Adrenal gland (tissue), 12 donors: ENCODE results near the gene INTS1. TPM values are rescaled to one million over a fixed set of nuclear protein-coding genes. Genes with fewer than 3 reads are reported as not detected.
"Not testable (repeated sequence)": the region's sequence is repeated elsewhere in the genome, so short reads cannot be mapped to it uniquely, and the experiment has no call there.

ENCODE experiments used
- DNase-seq, 7 donors: peaks; one replicate each; pipeline ENCODE4 v3.0.0-alpha.2; 2019 to 2020
- H3K27ac ChIP-seq, 5 donors: fragments of 200-600 bp; sonication (generic) in 4 of 5; 1 replicate in 3 of 5; 2 replicates in 2 of 5; pipeline versions ENCODE4 v1.5.1 to v1.8.0; 2016 to 2020; ENCODE audit warnings: mild to moderate bottlenecking in 1 of 5
- H3K27me3 ChIP-seq: fragments of 200-600 bp; 2 replicates; pipeline ENCODE4 v1.8.0; 2021
- H3K36me3 ChIP-seq, 2 donors: fragments of 200-600 bp; replicated peaks in 1 of 2; 1 replicate in 1 of 2; 2 replicates in 1 of 2; pipeline versions ENCODE4 v1.5.1 to v1.8.0; 2018 to 2022
- H3K4me1 ChIP-seq, 2 donors: fragments of 200-600 bp; replicated peaks in 1 of 2; 1 replicate in 1 of 2; 2 replicates in 1 of 2; pipeline versions ENCODE4 v1.5.1 to v1.8.0; 2018 to 2021
- H3K4me3 ChIP-seq, 4 donors: fragments of 200-600 bp; sonication (generic) in 3 of 4; one replicate each; pipeline ENCODE4 v1.5.1; 2016 to 2018
- H3K9me3 ChIP-seq, 3 donors: fragments of 200-600 bp; sonication (generic) in 1 of 3; replicated peaks in 1 of 3; 1 replicate in 2 of 3; 2 replicates in 1 of 3; pipeline versions ENCODE4 v1.5.1 to v1.8.0; 2016 to 2021
- POLR2A ChIP-seq, 2 donors: fragments of 450-650 bp; IDR thresholded peaks; one replicate each; pipeline ENCODE4 v1.6.1; 2017; ENCODE audit warnings: antibody characterized with exemption in 2 of 2, mild to moderate bottlenecking in 2 of 2, moderate library complexity in 1 of 2
- WGBS, 4 donors: extraction: QIAGEN DNeasy Blood & Tissue Kit in 2 of 4; methylation state at CpG; one replicate each; pipeline versions ENCODE4 v1.1.5 to v1.1.7; 2013 to 2017; 5-methylcytosine and 5-hydroxymethylcytosine counted together
- intact Hi-C, 2 donors: fragments of 100-400 bp; cut with DNase I; formaldehyde crosslinking; loops; one replicate each; pipeline versions ENCODE4 v1.14.1 to v1.15.0; 2022 to 2023
- polyA plus RNA-seq, 3 donors: library from polyadenylated mRNA; stranded (reverse); fragments of 200-250 nt in 2 of 3; fragments of 350-450 nt in 1 of 3; fragmentation: Illumina TruSeq in 1 of 3; extraction: RNeasy Lipid Tissue Mini Kit (QIAGEN cat#74804) in 1 of 3; gene quantifications; one replicate each; pipeline ENCODE4 v1.2.3, GENCODE V29; 2013 to 2014
- total RNA-seq, 9 donors: library from RNA; depleted of rRNA in 4 of 9; stranded (reverse); fragments of >200 nt in 4 of 9; fragments of 120-200 nt in 1 of 9; fragmentation: NEBNext Ultra II Directional in 1 of 9; extraction: Animal tissue kit (Norgen Biotek cat#: 25700) in 1 of 9; gene quantifications; one replicate each; pipeline versions ENCODE4 v1.1.0 to v1.2.4, GENCODE V29; 2013 to 2023
- TF ChIP-seq, protein P1 (sequence below), 6 experiments: fragments of 450-650 bp in 4 of 6; fragments of 200-600 bp in 2 of 6; sonication (generic) in 1 of 6; IDR thresholded peaks; 1 replicate in 5 of 6; 2 replicates in 1 of 6; pipeline versions ENCODE4 v1.5.1 to v1.8.0; 2016 to 2021; ENCODE audit warnings: antibody characterized with exemption in 6 of 6, mild to moderate bottlenecking in 2 of 6, moderate library complexity in 1 of 6
- donor health status: healthy with polysubstance abuse.
- donor health status: Bipolar disorder and iron deficiency.
- donor health status: DM: yes; HTN: yes; CAD: no.
- donor health status: DM: no; HTN: no; CAD: no.
- donor health status: DM: no; HTN: no; CAD: no.
- donor health status: DM: yes; HTN: yes; CAD: no.

INTS1 gene
- total and polyA plus RNA-seq, 12 donors = 4.7 to 152 (median 72.8) TPM

DNA sequence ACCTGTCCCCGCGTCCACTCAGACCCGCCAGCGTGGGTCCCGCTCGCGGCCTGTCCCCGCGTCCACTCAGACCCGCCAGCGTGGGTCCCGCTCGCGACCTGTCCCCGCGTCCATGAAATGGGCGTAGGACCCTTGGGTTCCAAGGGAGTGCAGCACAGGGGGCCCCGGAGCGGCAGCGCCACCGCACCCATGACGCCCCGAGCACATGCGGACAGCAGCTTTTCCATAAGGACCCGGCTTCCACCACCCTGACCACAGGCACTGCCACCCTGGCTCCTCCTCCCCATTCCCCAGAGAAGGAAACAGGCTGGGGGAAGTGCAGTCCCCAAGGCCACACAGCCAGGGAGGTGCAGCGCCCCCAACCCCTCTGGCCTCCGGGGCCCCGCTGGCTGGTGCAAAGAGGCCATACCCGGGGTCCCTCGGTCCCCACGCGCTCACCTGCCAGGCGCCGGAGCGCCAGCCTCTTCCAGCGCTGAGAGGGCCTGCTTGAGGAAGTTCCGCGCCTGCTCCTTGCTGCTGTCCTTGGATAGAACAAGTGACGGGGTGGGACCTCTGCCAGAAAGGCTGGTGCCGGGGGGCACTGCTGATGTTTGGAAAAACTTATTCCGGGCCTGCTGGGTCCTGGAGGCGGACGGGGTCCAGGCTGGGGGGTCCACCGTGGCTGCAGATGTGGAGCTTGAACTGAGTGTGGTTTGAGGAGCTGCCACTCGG is 59.8 kb downstream of the INTS1 start:
- intact Hi-C loops = no loop called here
- Histone ChIP-seq H3K36me3 (peaks cover 0 to 31% of the 10 kb centered on the region in 2 donors), H3K27ac (peak overlapping the region; percentile 67 to 93 (median 89)), H3K4me1 (peaks cover 9 to 34% of the 10 kb centered on the region in 2 donors), H3K27me3 (no peaks in the 10 kb centered on the region), H3K9me3 (no peaks in the 10 kb centered on the region), H3K4me3 (peak overlapping the region in 1 of 4 donors; percentile 13)
- peak; percentile 80 to 90 (median 86) for DNase-seq
- 55 to 90% (median 64%) methylated on average over 7 to 45 of the region's 45 CpGs for WGBS, 4 donors
- no peak for TF ChIP-seq POLR2A (IDR thresholded peaks at IDR 0.05)
- TF ChIP-seq, protein P1, sequence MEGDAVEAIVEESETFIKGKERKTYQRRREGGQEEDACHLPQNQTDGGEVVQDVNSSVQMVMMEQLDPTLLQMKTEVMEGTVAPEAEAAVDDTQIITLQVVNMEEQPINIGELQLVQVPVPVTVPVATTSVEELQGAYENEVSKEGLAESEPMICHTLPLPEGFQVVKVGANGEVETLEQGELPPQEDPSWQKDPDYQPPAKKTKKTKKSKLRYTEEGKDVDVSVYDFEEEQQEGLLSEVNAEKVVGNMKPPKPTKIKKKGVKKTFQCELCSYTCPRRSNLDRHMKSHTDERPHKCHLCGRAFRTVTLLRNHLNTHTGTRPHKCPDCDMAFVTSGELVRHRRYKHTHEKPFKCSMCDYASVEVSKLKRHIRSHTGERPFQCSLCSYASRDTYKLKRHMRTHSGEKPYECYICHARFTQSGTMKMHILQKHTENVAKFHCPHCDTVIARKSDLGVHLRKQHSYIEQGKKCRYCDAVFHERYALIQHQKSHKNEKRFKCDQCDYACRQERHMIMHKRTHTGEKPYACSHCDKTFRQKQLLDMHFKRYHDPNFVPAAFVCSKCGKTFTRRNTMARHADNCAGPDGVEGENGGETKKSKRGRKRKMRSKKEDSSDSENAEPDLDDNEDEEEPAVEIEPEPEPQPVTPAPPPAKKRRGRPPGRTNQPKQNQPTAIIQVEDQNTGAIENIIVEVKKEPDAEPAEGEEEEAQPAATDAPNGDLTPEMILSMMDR (IDR thresholded peaks at IDR 0.05) = no peak

DNA sequence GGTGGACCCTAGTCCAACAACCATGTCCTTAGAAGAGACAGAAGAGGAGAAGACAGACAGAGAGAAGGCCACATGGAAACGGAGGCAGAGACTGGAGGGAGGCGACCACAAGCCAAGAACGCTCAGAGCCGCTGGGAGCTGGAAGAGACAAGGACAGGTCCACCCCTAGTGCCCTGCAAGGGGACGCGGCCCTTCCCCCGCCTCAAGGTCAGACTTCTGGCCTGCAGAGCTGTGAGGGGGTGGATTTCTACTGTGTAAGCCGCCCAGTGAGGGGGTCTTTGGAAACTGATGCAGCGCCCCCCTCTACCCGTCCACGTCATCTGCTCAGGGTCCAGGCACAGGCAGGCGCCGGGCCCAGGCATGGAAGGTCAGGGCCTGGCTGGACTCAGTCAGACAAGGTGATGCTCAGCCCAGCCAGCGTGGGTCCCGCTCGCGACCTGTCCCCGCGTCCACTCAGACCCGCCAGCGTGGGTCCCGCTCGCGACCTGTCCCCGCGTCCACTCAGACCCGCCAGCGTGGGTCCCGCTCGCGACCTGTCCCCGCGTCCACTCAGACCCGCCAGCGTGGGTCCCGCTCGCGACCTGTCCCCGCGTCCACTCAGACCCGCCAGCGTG is 60.5 kb downstream of the INTS1 start:
- H3K4me3 ChIP-seq = peak overlapping the region in 1 of 4 donors; percentile 13
- peak overlapping the region in 1 of 5 donors; percentile 93 for H3K27ac ChIP-seq
- intact Hi-C loops, H3K9me3 ChIP-seq, H3K27me3 ChIP-seq: not testable (repeated sequence)
- peak in 2 of 7 donors; percentile 39 to 62 for DNase-seq
- peaks cover 9 to 34% of the 10 kb centered on the region in 2 donors for H3K4me1 ChIP-seq
- WGBS, 4 donors = 67 to 78% (median 75%) methylated on average over 10 to 25 of the region's 42 CpGs
- H3K36me3 ChIP-seq = peaks cover 0 to 34% of the 10 kb centered on the region in 2 donors

DNA sequence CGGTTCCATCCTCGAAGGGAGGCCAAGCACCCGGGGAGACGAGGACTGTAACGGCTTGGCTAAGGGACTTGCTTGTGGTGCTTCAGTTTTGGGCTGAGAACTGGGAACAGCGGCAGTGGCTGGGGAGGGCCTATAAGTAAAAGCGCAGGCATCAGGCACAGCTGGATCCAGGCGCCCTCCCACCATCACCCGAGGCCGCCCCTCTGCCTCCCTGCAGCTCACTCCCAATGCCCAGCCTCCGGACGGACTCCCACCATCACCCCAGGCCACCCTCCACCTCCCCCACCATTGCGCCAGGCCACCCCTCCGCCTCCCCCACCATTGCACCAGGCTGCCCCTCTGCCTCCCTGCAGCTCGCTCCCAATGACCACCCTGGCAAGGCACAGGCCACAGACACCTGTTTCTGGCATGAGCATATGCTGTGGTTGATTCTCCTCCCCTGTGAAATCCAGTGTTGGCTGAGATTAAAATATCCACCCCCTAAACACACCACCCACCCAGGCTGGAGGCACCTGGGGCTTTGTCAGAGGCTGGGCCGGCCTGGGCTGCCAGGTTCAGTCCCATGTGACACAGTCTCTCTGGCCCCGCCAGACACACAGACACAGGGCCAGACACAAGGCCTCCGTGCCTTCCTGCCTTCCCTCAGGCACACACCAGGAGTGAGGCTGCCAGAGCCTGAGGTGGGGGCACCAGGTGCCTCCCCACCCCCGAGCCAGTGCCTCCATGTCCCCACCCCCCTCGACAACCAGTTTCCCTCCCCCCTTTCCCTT is 61.6 kb downstream of the INTS1 start:
- H3K9me3 ChIP-seq = no peaks in the 10 kb centered on the region
- H3K4me1 ChIP-seq = peaks cover 9 to 26% of the 10 kb centered on the region in 2 donors
- TF ChIP-seq, protein P1 (IDR thresholded peaks at IDR 0.05) = no peak
- no peak for TF ChIP-seq POLR2A (IDR thresholded peaks at IDR 0.05)
- intact Hi-C loops = no loop called here
- H3K4me3 ChIP-seq = no peak overlapping the region
- peak overlapping the region in 1 of 5 donors; percentile 61 for H3K27ac ChIP-seq
- H3K27me3 ChIP-seq = no peaks in the 10 kb centered on the region
- DNase-seq = peak in 2 of 7 donors; percentile 58 to 61
- 71 to 94% (median 85%) methylated on average over 11 to 20 of the region's 20 CpGs for WGBS, 4 donors
- H3K36me3 ChIP-seq = peaks cover 0 to 42% of the 10 kb centered on the region in 2 donors

DNA sequence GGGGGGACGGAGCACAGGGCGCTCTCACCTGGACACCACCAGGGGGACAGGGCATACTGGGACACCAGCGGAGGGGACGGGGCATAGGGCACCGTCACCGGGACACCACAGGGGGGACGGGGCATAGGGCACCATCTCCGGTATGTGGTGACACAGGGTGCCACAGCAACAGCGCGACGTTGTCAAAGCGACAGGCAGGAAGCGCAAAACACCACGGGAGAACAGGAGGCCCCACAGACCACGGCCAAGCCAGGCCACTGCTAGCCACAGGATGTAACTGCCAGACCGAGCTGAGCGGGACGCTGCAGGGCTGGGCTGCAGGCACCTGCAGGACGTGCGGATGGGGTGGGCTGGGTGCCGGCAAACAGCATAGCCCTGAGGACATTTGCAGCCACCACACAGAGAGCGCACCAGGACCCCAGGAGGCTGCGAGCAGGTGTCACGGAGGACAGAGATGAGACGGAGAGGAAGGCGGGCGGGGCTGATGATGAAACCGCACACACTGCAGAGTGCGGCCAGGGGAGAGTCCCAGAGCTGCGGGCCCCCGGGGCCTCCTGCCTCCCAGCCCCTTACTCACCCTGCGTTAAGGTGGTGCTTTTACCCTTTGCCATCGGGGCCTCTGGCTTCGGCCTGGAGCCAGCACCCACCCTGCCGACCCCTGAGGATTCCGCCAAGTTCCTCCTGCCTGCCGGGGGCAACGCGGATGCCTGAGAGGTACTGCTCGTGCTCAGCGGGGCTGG is 62.4 kb downstream of the INTS1 start:
- Histone ChIP-seq H3K4me1 (peaks cover 9 to 22% of the 10 kb centered on the region in 2 donors), H3K27ac (no peak overlapping the region), H3K9me3 (no peaks in the 10 kb centered on the region), H3K4me3 (no peak overlapping the region), H3K36me3 (peaks cover 0 to 49% of the 10 kb centered on the region in 2 donors), H3K27me3 (no peaks in the 10 kb centered on the region)
- TF ChIP-seq POLR2A (IDR thresholded peaks at IDR 0.05) = no peak
- TF ChIP-seq, protein P1 (IDR thresholded peaks at IDR 0.05) = peak in 1 of 6 experiments; percentile 9
- no peak for DNase-seq
- intact Hi-C loops = no loop called here
- WGBS, 4 donors = 85 to 90% (median 87%) methylated on average over 24 to 41 of the region's 41 CpGs
